Body of pancreas (tissue), 4 donors: ENCODE measurements around the gene CMC4. TPM values are rescaled to one million over a fixed set of nuclear protein-coding genes. Genes with fewer than 3 reads are reported as not detected.

ENCODE experiments used
- ATAC-seq: fragments of 150-250 bp; one replicate; pipeline ENCODE4 v1.9.1; 2016
- DNase-seq, 4 donors: peaks; one replicate each; pipeline ENCODE4 v3.0.0-alpha.2; 2019
- H3K27ac ChIP-seq, 4 donors: fragments of 200-600 bp; sonication (generic); 1 replicate in 3 of 4; 2 replicates in 1 of 4; pipeline versions ENCODE4 v1.5.1 to v1.6.1; 2016 to 2019; ENCODE audit warnings: mild to moderate bottlenecking in 1 of 4, mixed read lengths in 1 of 4, moderate library complexity in 1 of 4
- H3K27me3 ChIP-seq, 2 donors: fragments of 200-600 bp; sonication (generic); one replicate each; pipeline ENCODE4 v1.6.0; 2016; ENCODE audit warnings: mild to moderate bottlenecking in 1 of 2
- H3K36me3 ChIP-seq, 2 donors: fragments of 200-600 bp; sonication (generic); replicated peaks in 1 of 2; 2 replicates each; pipeline ENCODE4 v1.5.1; 2016; ENCODE audit warnings: low read depth in 2 of 2; ENCODE audit not compliant: insufficient read depth in 1 of 2
- H3K4me1 ChIP-seq: fragments of 200-600 bp; sonication (generic); one replicate; pipeline ENCODE4 v1.6.0; 2016
- H3K4me3 ChIP-seq, 2 donors: fragments of 200-600 bp; sonication (generic); 1 replicate in 1 of 2; 2 replicates in 1 of 2; pipeline ENCODE4 v1.5.1; 2016 to 2019
- H3K9me3 ChIP-seq, 3 donors: fragments of 200-600 bp; sonication (generic); 1 replicate in 2 of 3; 2 replicates in 1 of 3; pipeline ENCODE4 v1.5.1; 2016
- CTCF ChIP-seq, 7 experiments: fragments of 450-650 bp in 4 of 7; fragments of 200-600 bp in 3 of 7; sonication (generic) in 3 of 7; IDR thresholded peaks; one replicate each; pipeline ENCODE4 v1.5.1; 2016 to 2019; ENCODE audit warnings: antibody characterized with exemption in 7 of 7
- POLR2A ChIP-seq, 3 donors: fragments of 450-650 bp; IDR thresholded peaks; one replicate each; pipeline ENCODE4 v1.6.1; 2016; ENCODE audit warnings: antibody characterized with exemption in 3 of 3, mild to moderate bottlenecking in 2 of 3
- WGBS, 2 donors: methylation state at CpG; one replicate each; pipeline ENCODE4 v1.1.5; 2017; 5-methylcytosine and 5-hydroxymethylcytosine counted together
- intact Hi-C: fragments of 100-400 bp; cut with DNase I; formaldehyde crosslinking; loops from one replicate; pipeline ENCODE4 v1.15.1; 2023
- total RNA-seq, 2 donors: library from RNA; depleted of rRNA; stranded (reverse); fragments of >200 nt; gene quantifications; one replicate each; pipeline ENCODE4 v1.1.0, GENCODE V29; 2016

Gene CMC4
- total RNA-seq, 2 donors from 2014 or later, result 8.9 to 20.5 TPM

GRCh38 chrX:155068165-155068564, 2.8 kb downstream of the CMC4 start:
- no peak overlapping the region for H3K4me3 ChIP-seq
- DNase-seq (no peak), ATAC-seq (no peak)
- H3K27ac ChIP-seq, result no peak overlapping the region
- TF ChIP-seq CTCF (IDR thresholded peaks at IDR 0.05), result no peak
- no peak for TF ChIP-seq POLR2A (IDR thresholded peaks at IDR 0.05)
- H3K27me3 ChIP-seq, result no peaks in the 10 kb centered on the region
- no peaks in the 10 kb centered on the region for H3K36me3 ChIP-seq
- H3K9me3 ChIP-seq, result no peaks in the 10 kb centered on the region
- WGBS, 2 donors, result 60 to 88% methylated on average over 1 of the region's 1 CpG
- intact Hi-C loops, result no loop called here
- H3K4me1 ChIP-seq, result peaks cover 30% of the 10 kb centered on the region

DNA sequence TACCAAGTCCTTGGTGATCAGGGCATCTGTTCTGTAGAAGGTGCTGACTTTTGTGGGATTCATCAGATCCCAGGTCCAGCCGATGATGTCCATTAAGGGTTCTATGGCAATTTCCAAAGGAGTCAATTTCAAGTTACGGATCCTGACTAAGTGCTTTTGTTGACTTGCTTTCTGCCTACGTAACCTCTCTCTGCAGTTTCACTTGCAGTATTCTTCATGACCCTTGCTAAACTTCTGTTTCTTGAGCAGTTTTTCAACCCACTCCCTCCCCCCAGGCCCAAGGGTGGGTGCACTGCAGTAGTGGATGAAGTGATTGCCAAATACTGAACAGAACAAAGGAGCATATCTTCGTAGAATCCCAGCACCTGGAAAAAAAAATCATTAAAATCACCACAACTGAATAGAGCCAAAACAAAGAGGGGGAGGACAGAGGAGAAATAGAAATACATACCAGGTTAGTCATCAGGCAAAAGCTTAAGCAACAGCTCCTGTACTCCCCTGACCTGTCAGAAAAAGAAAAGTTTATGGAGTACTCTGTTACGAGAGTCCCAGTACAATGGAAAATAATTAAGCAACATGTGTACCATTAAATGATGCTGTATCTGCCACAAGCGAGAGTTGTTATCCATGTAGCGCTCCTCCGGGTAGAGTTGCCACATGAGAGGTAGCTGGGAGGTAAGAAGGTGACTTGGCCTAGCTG, 5.8 kb downstream of the CMC4 start:
- intact Hi-C loops, result no loop called here
- Histone ChIP-seq H3K27me3 (no peaks in the 10 kb centered on the region), H3K27ac (peak overlapping the region in 2 of 4 donors; percentile 25 to 62), H3K9me3 (no peaks in the 10 kb centered on the region), H3K36me3 (no peaks in the 10 kb centered on the region), H3K4me1 (peaks cover 20% of the 10 kb centered on the region), H3K4me3 (no peak overlapping the region)
- ATAC-seq (peak; percentile 58), DNase-seq (no peak)
- 45 to 69% methylated on average over 5 to 7 of the region's 8 CpGs for WGBS, 2 donors
- TF ChIP-seq CTCF (IDR thresholded peaks at IDR 0.05) (no peak), POLR2A (IDR thresholded peaks at IDR 0.05) (no peak)

DNA sequence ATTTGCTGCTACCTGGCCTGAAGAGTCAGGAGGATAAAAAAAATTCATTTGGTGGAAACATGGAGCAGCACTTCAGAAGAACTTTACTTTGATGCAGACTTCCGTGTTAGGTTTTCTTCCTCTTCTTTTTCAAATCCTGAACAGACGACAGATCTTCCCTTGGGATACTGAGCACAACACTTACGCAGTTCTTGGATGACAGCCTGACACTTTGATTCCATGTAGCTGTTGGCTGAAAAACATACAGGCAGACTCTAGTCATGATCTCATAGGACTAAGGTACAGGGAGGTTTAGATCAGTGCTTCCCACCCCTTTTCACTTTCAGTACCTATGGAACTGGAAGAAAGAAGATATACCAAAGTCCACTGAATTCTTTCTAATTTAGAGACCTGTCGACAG, 9.2 kb downstream of the CMC4 start:
- no peak for DNase-seq
- Histone ChIP-seq H3K27ac (no peak overlapping the region), H3K9me3 (no peaks in the 10 kb centered on the region), H3K4me1 (peaks cover 21% of the 10 kb centered on the region), H3K4me3 (no peak overlapping the region), H3K36me3 (no peaks in the 10 kb centered on the region), H3K27me3 (no peaks in the 10 kb centered on the region)
- no peak for TF ChIP-seq CTCF (IDR thresholded peaks at IDR 0.05)
- no peak for TF ChIP-seq POLR2A (IDR thresholded peaks at IDR 0.05)
- no peak for ATAC-seq
- intact Hi-C loops, result no loop called here
- WGBS, 2 donors, result 68 to 78% methylated on average over 4 of the region's 4 CpGs

GRCh38 chrX:155056877-155057792, 13.8 kb downstream of the CMC4 start:
- 0 to 10% methylated on average over 12 to 22 of the region's 25 CpGs for WGBS, 2 donors
- ATAC-seq (peak; percentile 94), DNase-seq (peak; percentile 68 to 78 (median 72))
- Histone ChIP-seq H3K4me1 (peaks cover 19% of the 10 kb centered on the region), H3K27ac (peak overlapping the region; percentile 16 to 74 (median 40)), H3K4me3 (no peak overlapping the region), H3K9me3 (no peaks in the 10 kb centered on the region), H3K36me3 (no peaks in the 10 kb centered on the region), H3K27me3 (no peaks in the 10 kb centered on the region)
- TF ChIP-seq CTCF (IDR thresholded peaks at IDR 0.05) (peak; percentile 49 to 84 (median 77)), POLR2A (IDR thresholded peaks at IDR 0.05) (no peak)
- intact Hi-C loops, result loop anchor here (10.0 kb wide), 1 partner anchor 72 kb away; no protein-coding TSS in a partner anchor
